Neural cell (in vitro differentiated cells): ENCODE measurements around the gene EDAR.

Experiments used
- EP300 ChIP-seq: fragments of 450-650 bp; conservative IDR thresholded peaks from 2 replicates; pipeline ENCODE4 v1.6.1; 2014; ENCODE audit warnings: antibody characterized with exemption, mild to moderate bottlenecking, moderate library complexity; ENCODE audit not compliant: poor library complexity, severe bottlenecking
- EZH2 ChIP-seq: fragments of 200-600, 300-800 bp; shearing (Covaris generic), sonication (generic); IDR thresholded peaks from 2 replicates; pipeline ENCODE4 v1.6.1; 2014; ENCODE audit warnings: antibody characterized with exemption, low read length, borderline replicate concordance, mild to moderate bottlenecking; ENCODE audit not compliant: insufficient read depth, poor library complexity, severe bottlenecking
- MXI1 ChIP-seq: fragments of 450-650 bp; conservative IDR thresholded peaks from 2 replicates; pipeline ENCODE4 v1.6.1; 2014; ENCODE audit warnings: antibody characterized with exemption, mild to moderate bottlenecking; ENCODE audit not compliant: poor library complexity, severe bottlenecking
- POLR2AphosphoS5 ChIP-seq: IDR thresholded peaks from 2 replicates; pipeline ENCODE4 v1.6.1; 2012
- RAD21 ChIP-seq: fragments of 450-650 bp; conservative IDR thresholded peaks from 2 replicates; pipeline ENCODE4 v1.6.1; 2014; ENCODE audit warnings: antibody characterized with exemption, mild to moderate bottlenecking, moderate library complexity
- REST ChIP-seq: IDR thresholded peaks from 2 replicates; pipeline ENCODE4 v1.6.1; 2012; ENCODE audit warnings: borderline replicate concordance
- TAF1 ChIP-seq: IDR thresholded peaks from 2 replicates; pipeline ENCODE4 v1.6.1; 2012; ENCODE audit warnings: low read depth
- TF ChIP-seq, protein P1 (sequence below): fragments of 450-650 bp; IDR thresholded peaks from 2 replicates; pipeline ENCODE4 v1.5.1; 2014; ENCODE audit warnings: antibody characterized with exemption, mild to moderate bottlenecking, moderate library complexity; ENCODE audit not compliant: poor library complexity, severe bottlenecking

GRCh38 chr2:108907822-108908712 lies 81.0 kb downstream of the EDAR start:
- TF ChIP-seq, protein P1, sequence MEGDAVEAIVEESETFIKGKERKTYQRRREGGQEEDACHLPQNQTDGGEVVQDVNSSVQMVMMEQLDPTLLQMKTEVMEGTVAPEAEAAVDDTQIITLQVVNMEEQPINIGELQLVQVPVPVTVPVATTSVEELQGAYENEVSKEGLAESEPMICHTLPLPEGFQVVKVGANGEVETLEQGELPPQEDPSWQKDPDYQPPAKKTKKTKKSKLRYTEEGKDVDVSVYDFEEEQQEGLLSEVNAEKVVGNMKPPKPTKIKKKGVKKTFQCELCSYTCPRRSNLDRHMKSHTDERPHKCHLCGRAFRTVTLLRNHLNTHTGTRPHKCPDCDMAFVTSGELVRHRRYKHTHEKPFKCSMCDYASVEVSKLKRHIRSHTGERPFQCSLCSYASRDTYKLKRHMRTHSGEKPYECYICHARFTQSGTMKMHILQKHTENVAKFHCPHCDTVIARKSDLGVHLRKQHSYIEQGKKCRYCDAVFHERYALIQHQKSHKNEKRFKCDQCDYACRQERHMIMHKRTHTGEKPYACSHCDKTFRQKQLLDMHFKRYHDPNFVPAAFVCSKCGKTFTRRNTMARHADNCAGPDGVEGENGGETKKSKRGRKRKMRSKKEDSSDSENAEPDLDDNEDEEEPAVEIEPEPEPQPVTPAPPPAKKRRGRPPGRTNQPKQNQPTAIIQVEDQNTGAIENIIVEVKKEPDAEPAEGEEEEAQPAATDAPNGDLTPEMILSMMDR, result no peak
- TF ChIP-seq EZH2 (no peak), EP300 (no peak), POLR2AphosphoS5 (no peak), REST (no peak), TAF1 (no peak), MXI1 (no peak), RAD21 (no peak)
